ENCODE results near the gene ASCC2. TPM values are rescaled to one million over a fixed set of nuclear protein-coding genes. Genes with fewer than 3 reads are reported as not detected.
A peak's percentile ranks its signal among the peaks of the same experiment; 100 is the strongest.
"Not testable (repeated sequence)": the region's sequence is repeated elsewhere in the genome, so short reads cannot be mapped to it uniquely, and the experiment has no call there.

The ASCC2 gene
- polyA plus RNA-seq, 2 donors: 61.3 to 142 TPM

GRCh38 chr22:29860006-29860766 is 22.1 kb upstream of the ASCC2 start:
- H3K36me3 ChIP-seq (ENCODE audit: control insufficient read depth in 2 of 2, insufficient read depth in 2 of 2, low read length in 1 of 2): no peaks in the 10 kb centered on the region
- WGBS, 2 donors: 73 to 74% methylated on average over 2 of the region's 2 CpGs
- no peaks in the 10 kb centered on the region for H3K9me3 ChIP-seq (ENCODE audit: control insufficient read depth in 2 of 2, insufficient read depth in 1 of 2, low read depth in 1 of 2, low read length in 1 of 2)
- no peak overlapping the region for H3K27ac ChIP-seq (ENCODE audit: low read depth in 2 of 2, low read length in 1 of 2)
- no peak overlapping the region for H3K4me3 ChIP-seq (ENCODE audit: low read depth in 1 of 2, low read length in 2 of 2)
- H3K4me1 ChIP-seq (ENCODE audit: control insufficient read depth in 2 of 2, insufficient read depth in 2 of 2, low read length in 1 of 2): no peaks in the 10 kb centered on the region
- H3K27me3 ChIP-seq (ENCODE audit: control insufficient read depth in 1 of 2, insufficient read depth in 2 of 2, low read length in 2 of 2): no peaks in the 10 kb centered on the region

- not testable (repeated sequence) for H3K4me3 ChIP-seq (ENCODE audit: low read depth in 1 of 2, low read length in 2 of 2); H3K27me3 ChIP-seq (ENCODE audit: control insufficient read depth in 1 of 2, insufficient read depth in 2 of 2, low read length in 2 of 2); H3K9me3 ChIP-seq (ENCODE audit: control insufficient read depth in 2 of 2, insufficient read depth in 1 of 2, low read depth in 1 of 2, low read length in 1 of 2); H3K27ac ChIP-seq (ENCODE audit: low read depth in 2 of 2, low read length in 1 of 2); H3K36me3 ChIP-seq (ENCODE audit: control insufficient read depth in 2 of 2, insufficient read depth in 2 of 2, low read length in 1 of 2); H3K4me1 ChIP-seq (ENCODE audit: control insufficient read depth in 2 of 2, insufficient read depth in 2 of 2, low read length in 1 of 2)
- 75 to 83% methylated on average over 9 of the region's 9 CpGs for WGBS, 2 donors
These were observed 21.0 kb upstream of the ASCC2 start for GRCh38 chr22:29859030-29859429.

GRCh38 chr22:29856496-29856895 is 18.4 kb upstream of the ASCC2 start:
- Histone ChIP-seq H3K36me3 (ENCODE audit: control insufficient read depth in 2 of 2, insufficient read depth in 2 of 2, low read length in 1 of 2) (no peaks in the 10 kb centered on the region), H3K27ac (ENCODE audit: low read depth in 2 of 2, low read length in 1 of 2) (no peak overlapping the region), H3K4me1 (ENCODE audit: control insufficient read depth in 2 of 2, insufficient read depth in 2 of 2, low read length in 1 of 2) (no peaks in the 10 kb centered on the region), H3K27me3 (ENCODE audit: control insufficient read depth in 1 of 2, insufficient read depth in 2 of 2, low read length in 2 of 2) (no peaks in the 10 kb centered on the region), H3K4me3 (ENCODE audit: low read depth in 1 of 2, low read length in 2 of 2) (no peak overlapping the region), H3K9me3 (ENCODE audit: control insufficient read depth in 2 of 2, insufficient read depth in 1 of 2, low read depth in 1 of 2, low read length in 1 of 2) (no peaks in the 10 kb centered on the region)
- 64 to 73% methylated on average over 3 of the region's 3 CpGs for WGBS, 2 donors

- Histone ChIP-seq H3K36me3 (ENCODE audit: control insufficient read depth in 2 of 2, insufficient read depth in 2 of 2, low read length in 1 of 2) (no peaks in the 10 kb centered on the region), H3K27me3 (ENCODE audit: control insufficient read depth in 1 of 2, insufficient read depth in 2 of 2, low read length in 2 of 2) (no peaks in the 10 kb centered on the region), H3K4me3 (ENCODE audit: low read depth in 1 of 2, low read length in 2 of 2) (no peak overlapping the region), H3K4me1 (ENCODE audit: control insufficient read depth in 2 of 2, insufficient read depth in 2 of 2, low read length in 1 of 2) (peaks cover 0 to 2% of the 10 kb centered on the region in 2 donors), H3K27ac (ENCODE audit: low read depth in 2 of 2, low read length in 1 of 2) (no peak overlapping the region), H3K9me3 (ENCODE audit: control insufficient read depth in 2 of 2, insufficient read depth in 1 of 2, low read depth in 1 of 2, low read length in 1 of 2) (no peaks in the 10 kb centered on the region)
- WGBS, 2 donors: 56 to 59% methylated on average over 10 of the region's 10 CpGs
These were observed 17.6 kb upstream of the ASCC2 start for GRCh38 chr22:29855611-29856181.

GRCh38 chr22:29854432-29854831 is 16.4 kb upstream of the ASCC2 start:
- Histone ChIP-seq H3K9me3 (ENCODE audit: control insufficient read depth in 2 of 2, insufficient read depth in 1 of 2, low read depth in 1 of 2, low read length in 1 of 2) (no peaks in the 10 kb centered on the region), H3K36me3 (ENCODE audit: control insufficient read depth in 2 of 2, insufficient read depth in 2 of 2, low read length in 1 of 2) (no peaks in the 10 kb centered on the region), H3K27ac (ENCODE audit: low read depth in 2 of 2, low read length in 1 of 2) (no peak overlapping the region), H3K4me1 (ENCODE audit: control insufficient read depth in 2 of 2, insufficient read depth in 2 of 2, low read length in 1 of 2) (peaks cover 0 to 2% of the 10 kb centered on the region in 2 donors), H3K4me3 (ENCODE audit: low read depth in 1 of 2, low read length in 2 of 2) (no peak overlapping the region), H3K27me3 (ENCODE audit: control insufficient read depth in 1 of 2, insufficient read depth in 2 of 2, low read length in 2 of 2) (no peaks in the 10 kb centered on the region)
- 81 to 89% methylated on average over 3 of the region's 3 CpGs for WGBS, 2 donors

GRCh38 chr22:29848111-29848510 is 10.0 kb upstream of the ASCC2 start:
- no peaks in the 10 kb centered on the region for H3K36me3 ChIP-seq (ENCODE audit: control insufficient read depth in 2 of 2, insufficient read depth in 2 of 2, low read length in 1 of 2)
- H3K4me1 ChIP-seq (ENCODE audit: control insufficient read depth in 2 of 2, insufficient read depth in 2 of 2, low read length in 1 of 2): peaks cover 0 to 2% of the 10 kb centered on the region in 2 donors
- no peaks in the 10 kb centered on the region for H3K9me3 ChIP-seq (ENCODE audit: control insufficient read depth in 2 of 2, insufficient read depth in 1 of 2, low read depth in 1 of 2, low read length in 1 of 2)
- H3K4me3 ChIP-seq (ENCODE audit: low read depth in 1 of 2, low read length in 2 of 2): no peak overlapping the region
- H3K27me3 ChIP-seq (ENCODE audit: control insufficient read depth in 1 of 2, insufficient read depth in 2 of 2, low read length in 2 of 2): no peaks in the 10 kb centered on the region
- no peak overlapping the region for H3K27ac ChIP-seq (ENCODE audit: low read depth in 2 of 2, low read length in 1 of 2)
- WGBS, 2 donors: 61 to 64% methylated on average over 3 of the region's 3 CpGs

GRCh38 chr22:29846290-29846689 is 8.2 kb upstream of the ASCC2 start:
- Histone ChIP-seq H3K27ac (ENCODE audit: low read depth in 2 of 2, low read length in 1 of 2) (no peak overlapping the region), H3K36me3 (ENCODE audit: control insufficient read depth in 2 of 2, insufficient read depth in 2 of 2, low read length in 1 of 2) (no peaks in the 10 kb centered on the region), H3K4me3 (ENCODE audit: low read depth in 1 of 2, low read length in 2 of 2) (no peak overlapping the region), H3K9me3 (ENCODE audit: control insufficient read depth in 2 of 2, insufficient read depth in 1 of 2, low read depth in 1 of 2, low read length in 1 of 2) (no peaks in the 10 kb centered on the region), H3K27me3 (ENCODE audit: control insufficient read depth in 1 of 2, insufficient read depth in 2 of 2, low read length in 2 of 2) (no peaks in the 10 kb centered on the region), H3K4me1 (ENCODE audit: control insufficient read depth in 2 of 2, insufficient read depth in 2 of 2, low read length in 1 of 2) (peaks cover 0 to 2% of the 10 kb centered on the region in 2 donors)
- WGBS, 2 donors: 94 to 100% methylated on average over 2 of the region's 2 CpGs

GRCh38 chr22:29842740-29843139 is 4.7 kb upstream of the ASCC2 start:
- WGBS, 2 donors: 31 to 69% methylated on average over 2 of the region's 2 CpGs
- H3K27ac ChIP-seq (ENCODE audit: low read depth in 2 of 2, low read length in 1 of 2): peak overlapping the region in 1 of 2 donors; percentile 58
- H3K36me3 ChIP-seq (ENCODE audit: control insufficient read depth in 2 of 2, insufficient read depth in 2 of 2, low read length in 1 of 2): no peaks in the 10 kb centered on the region
- no peaks in the 10 kb centered on the region for H3K4me1 ChIP-seq (ENCODE audit: control insufficient read depth in 2 of 2, insufficient read depth in 2 of 2, low read length in 1 of 2)
- H3K9me3 ChIP-seq (ENCODE audit: control insufficient read depth in 2 of 2, insufficient read depth in 1 of 2, low read depth in 1 of 2, low read length in 1 of 2): no peaks in the 10 kb centered on the region
- no peaks in the 10 kb centered on the region for H3K27me3 ChIP-seq (ENCODE audit: control insufficient read depth in 1 of 2, insufficient read depth in 2 of 2, low read length in 2 of 2)
- no peak overlapping the region for H3K4me3 ChIP-seq (ENCODE audit: low read depth in 1 of 2, low read length in 2 of 2)

- Histone ChIP-seq H3K9me3 (ENCODE audit: control insufficient read depth in 2 of 2, insufficient read depth in 1 of 2, low read depth in 1 of 2, low read length in 1 of 2) (no peaks in the 10 kb centered on the region), H3K27me3 (ENCODE audit: control insufficient read depth in 1 of 2, insufficient read depth in 2 of 2, low read length in 2 of 2) (no peaks in the 10 kb centered on the region), H3K4me3 (ENCODE audit: low read depth in 1 of 2, low read length in 2 of 2) (no peak overlapping the region), H3K4me1 (ENCODE audit: control insufficient read depth in 2 of 2, insufficient read depth in 2 of 2, low read length in 1 of 2) (no peaks in the 10 kb centered on the region), H3K27ac (ENCODE audit: low read depth in 2 of 2, low read length in 1 of 2) (peak overlapping the region; percentile 36 to 58), H3K36me3 (ENCODE audit: control insufficient read depth in 2 of 2, insufficient read depth in 2 of 2, low read length in 1 of 2) (no peaks in the 10 kb centered on the region)
- 60 to 77% methylated on average over 2 of the region's 2 CpGs for WGBS, 2 donors
These were observed 4.1 kb upstream of the ASCC2 start for GRCh38 chr22:29842172-29842571.

- H3K36me3 ChIP-seq (ENCODE audit: control insufficient read depth in 2 of 2, insufficient read depth in 2 of 2, low read length in 1 of 2): no peaks in the 10 kb centered on the region
- no peak overlapping the region for H3K4me3 ChIP-seq (ENCODE audit: low read depth in 1 of 2, low read length in 2 of 2)
- H3K27me3 ChIP-seq (ENCODE audit: control insufficient read depth in 1 of 2, insufficient read depth in 2 of 2, low read length in 2 of 2): no peaks in the 10 kb centered on the region
- no peaks in the 10 kb centered on the region for H3K4me1 ChIP-seq (ENCODE audit: control insufficient read depth in 2 of 2, insufficient read depth in 2 of 2, low read length in 1 of 2)
- no peak overlapping the region for H3K27ac ChIP-seq (ENCODE audit: low read depth in 2 of 2, low read length in 1 of 2)
- H3K9me3 ChIP-seq (ENCODE audit: control insufficient read depth in 2 of 2, insufficient read depth in 1 of 2, low read depth in 1 of 2, low read length in 1 of 2): no peaks in the 10 kb centered on the region
These were observed 2.4 kb upstream of the ASCC2 start for GRCh38 chr22:29840498-29840897.

Data from esophagus (tissue), 2 donors.